ENCODE measurements around the gene UBE2Q2.

DNA sequence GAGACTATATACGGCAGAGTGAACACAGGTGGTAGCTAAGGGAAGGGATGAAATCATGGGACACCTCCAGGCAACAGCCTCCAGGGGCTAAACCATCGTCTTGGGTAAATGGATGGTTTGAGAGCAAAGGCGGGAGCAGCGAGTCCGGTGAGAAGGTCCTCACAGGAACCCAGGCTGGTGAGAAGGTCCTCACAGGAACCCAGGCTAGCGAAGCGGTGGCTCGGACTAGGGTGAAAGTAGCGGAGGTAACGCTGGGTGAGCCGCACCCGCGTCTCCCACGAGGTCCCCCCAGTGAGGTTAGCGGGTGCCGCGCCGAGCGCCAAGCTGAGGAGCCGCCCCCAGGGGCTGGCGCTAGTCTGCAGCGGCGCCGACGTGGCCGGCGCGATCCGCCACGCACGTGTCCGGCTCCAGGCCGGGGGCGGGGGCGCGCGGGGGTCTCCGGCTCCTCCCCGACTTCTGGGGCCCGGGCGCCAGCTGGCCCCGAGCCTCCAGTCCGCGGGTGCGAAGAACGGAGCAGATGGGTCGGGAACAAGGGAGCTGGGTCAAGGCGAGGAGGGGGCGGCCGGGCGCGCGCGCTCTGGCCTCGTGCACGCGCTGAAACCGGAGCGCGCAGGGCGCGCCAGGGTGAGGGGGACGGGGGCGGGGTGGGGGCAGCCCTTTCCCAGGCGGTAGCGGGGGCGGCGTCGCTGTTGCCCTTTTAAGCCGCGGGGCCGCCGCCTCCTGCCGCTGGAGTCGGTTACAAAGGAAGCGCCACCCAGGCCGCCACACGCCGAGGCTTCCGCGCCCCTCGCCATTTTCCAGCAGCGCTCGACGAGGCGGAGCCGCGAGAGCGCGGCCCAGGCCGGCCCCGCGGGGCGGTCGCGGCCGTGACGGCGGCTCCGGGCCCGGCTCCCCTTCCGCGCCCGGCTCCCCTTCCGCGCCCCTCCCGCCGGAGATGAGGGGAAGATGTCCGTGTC is at the start of gene UBE2Q2:
- TF ChIP-seq, protein P1, sequence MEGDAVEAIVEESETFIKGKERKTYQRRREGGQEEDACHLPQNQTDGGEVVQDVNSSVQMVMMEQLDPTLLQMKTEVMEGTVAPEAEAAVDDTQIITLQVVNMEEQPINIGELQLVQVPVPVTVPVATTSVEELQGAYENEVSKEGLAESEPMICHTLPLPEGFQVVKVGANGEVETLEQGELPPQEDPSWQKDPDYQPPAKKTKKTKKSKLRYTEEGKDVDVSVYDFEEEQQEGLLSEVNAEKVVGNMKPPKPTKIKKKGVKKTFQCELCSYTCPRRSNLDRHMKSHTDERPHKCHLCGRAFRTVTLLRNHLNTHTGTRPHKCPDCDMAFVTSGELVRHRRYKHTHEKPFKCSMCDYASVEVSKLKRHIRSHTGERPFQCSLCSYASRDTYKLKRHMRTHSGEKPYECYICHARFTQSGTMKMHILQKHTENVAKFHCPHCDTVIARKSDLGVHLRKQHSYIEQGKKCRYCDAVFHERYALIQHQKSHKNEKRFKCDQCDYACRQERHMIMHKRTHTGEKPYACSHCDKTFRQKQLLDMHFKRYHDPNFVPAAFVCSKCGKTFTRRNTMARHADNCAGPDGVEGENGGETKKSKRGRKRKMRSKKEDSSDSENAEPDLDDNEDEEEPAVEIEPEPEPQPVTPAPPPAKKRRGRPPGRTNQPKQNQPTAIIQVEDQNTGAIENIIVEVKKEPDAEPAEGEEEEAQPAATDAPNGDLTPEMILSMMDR (IDR thresholded peaks at IDR 0.05; ENCODE audit: low read depth, low read length): no peak
- TF ChIP-seq EZH2phosphoT487 (IDR thresholded peaks at IDR 0.05; ENCODE audit: low read depth): no peak
